Measurements from ENCODE around the gene HSD17B13.

DNA sequence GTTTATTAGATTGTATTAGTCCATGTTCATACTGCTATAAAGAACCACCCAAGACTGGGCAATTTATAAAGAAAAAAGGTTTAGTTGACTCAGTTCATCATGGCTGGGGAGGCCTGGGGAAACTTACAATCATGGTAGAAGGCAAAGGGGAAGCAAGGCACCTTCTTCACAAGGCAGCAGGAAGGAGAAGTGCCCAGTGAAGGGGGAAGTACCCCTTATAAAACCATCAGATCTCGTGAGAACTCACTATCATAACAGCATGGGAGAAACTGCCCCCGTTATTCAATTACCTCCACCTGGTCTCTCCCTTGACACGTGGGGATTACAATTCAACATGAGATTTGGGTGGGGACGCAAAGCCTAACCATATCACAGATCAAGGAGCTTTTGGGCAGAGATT is 8.1 kb upstream of the HSD17B13 start:
- TF ChIP-seq, protein P1, sequence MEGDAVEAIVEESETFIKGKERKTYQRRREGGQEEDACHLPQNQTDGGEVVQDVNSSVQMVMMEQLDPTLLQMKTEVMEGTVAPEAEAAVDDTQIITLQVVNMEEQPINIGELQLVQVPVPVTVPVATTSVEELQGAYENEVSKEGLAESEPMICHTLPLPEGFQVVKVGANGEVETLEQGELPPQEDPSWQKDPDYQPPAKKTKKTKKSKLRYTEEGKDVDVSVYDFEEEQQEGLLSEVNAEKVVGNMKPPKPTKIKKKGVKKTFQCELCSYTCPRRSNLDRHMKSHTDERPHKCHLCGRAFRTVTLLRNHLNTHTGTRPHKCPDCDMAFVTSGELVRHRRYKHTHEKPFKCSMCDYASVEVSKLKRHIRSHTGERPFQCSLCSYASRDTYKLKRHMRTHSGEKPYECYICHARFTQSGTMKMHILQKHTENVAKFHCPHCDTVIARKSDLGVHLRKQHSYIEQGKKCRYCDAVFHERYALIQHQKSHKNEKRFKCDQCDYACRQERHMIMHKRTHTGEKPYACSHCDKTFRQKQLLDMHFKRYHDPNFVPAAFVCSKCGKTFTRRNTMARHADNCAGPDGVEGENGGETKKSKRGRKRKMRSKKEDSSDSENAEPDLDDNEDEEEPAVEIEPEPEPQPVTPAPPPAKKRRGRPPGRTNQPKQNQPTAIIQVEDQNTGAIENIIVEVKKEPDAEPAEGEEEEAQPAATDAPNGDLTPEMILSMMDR (IDR thresholded peaks at IDR 0.05; ENCODE audit: low read depth, low read length): no peak
- no peak for TF ChIP-seq POLR2A (IDR thresholded peaks at IDR 0.05; ENCODE audit: extremely low read depth, insufficient read length)
- TF ChIP-seq, protein P2, sequence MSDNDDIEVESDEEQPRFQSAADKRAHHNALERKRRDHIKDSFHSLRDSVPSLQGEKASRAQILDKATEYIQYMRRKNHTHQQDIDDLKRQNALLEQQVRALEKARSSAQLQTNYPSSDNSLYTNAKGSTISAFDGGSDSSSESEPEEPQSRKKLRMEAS (IDR thresholded peaks at IDR 0.05; ENCODE audit: low read depth, low read length): no peak
